H1 (cell line): ENCODE measurements around the gene FHL1. TPM values are rescaled to one million over a fixed set of nuclear protein-coding genes. Genes with fewer than 3 reads are reported as not detected.

Experiments used
- CHD2 ChIP-seq: IDR thresholded peaks from 2 replicates; pipeline ENCODE4 v1.6.1; 2012; ENCODE audit warnings: low read length, improper control_type of control experiment
- CTBP2 ChIP-seq: IDR thresholded peaks from 2 replicates; pipeline ENCODE4 v1.7.0; 2011; ENCODE audit warnings: borderline replicate concordance, mild to moderate bottlenecking, moderate library complexity, mixed read lengths, low read length; ENCODE audit not compliant: insufficient read depth, insufficient read length
- CTCF ChIP-seq, 3 experiments: IDR thresholded peaks; 1 replicate in 2 of 3; 2 replicates in 1 of 3; pipeline versions ENCODE4 v1.5.1 to v1.6.1; 2011; ENCODE audit warnings: low read length in 3 of 3, mild to moderate bottlenecking in 3 of 3, inconsistent platforms in 2 of 3, low read depth in 1 of 3, moderate library complexity in 1 of 3; ENCODE audit not compliant: insufficient read depth in 1 of 3; ENCODE audit errors: control extremely low read depth in 1 of 3
- GTF2F1 ChIP-seq: IDR thresholded peaks from 2 replicates; pipeline ENCODE4 v1.6.1; 2012; ENCODE audit warnings: low read depth, low read length, improper control_type of control experiment, borderline replicate concordance
- NRF1 ChIP-seq: IDR thresholded peaks from 2 replicates; pipeline ENCODE4 v1.6.1; 2011; ENCODE audit warnings: mild to moderate bottlenecking, low read depth, low read length, improper control_type of control experiment
- PHF8 ChIP-seq: fragments of 200-600 bp; sonication (generic); conservative IDR thresholded peaks from 2 replicates; pipeline ENCODE4 v1.7.1; 2012; ENCODE audit warnings: low read depth, mild to moderate bottlenecking, inconsistent platforms, low read length, moderate library complexity
- TAF1 ChIP-seq: IDR thresholded peaks from 2 replicates; pipeline ENCODE4 v1.6.1; 2011; ENCODE audit warnings: mild to moderate bottlenecking, low read depth, low read length
- TBP ChIP-seq: IDR thresholded peaks from 2 replicates; pipeline ENCODE4 v1.6.1; 2011; ENCODE audit warnings: low read depth, low read length, improper control_type of control experiment
- polyA plus RNA-seq, 7 experiments: library from polyadenylated mRNA; depleted of rRNA in 3 of 7; stranded (reverse) in 5 of 7; unstranded in 2 of 7; fragments of >200 nt in 5 of 7; fragments of 200-250 nt in 2 of 7; gene quantifications; 1 replicate in 5 of 7; 2 replicates in 1 of 7; 4 replicates in 1 of 7; pipeline versions ENCODE4 v1.2.1 to v1.2.3, GENCODE V29; 2011 to 2013; ENCODE audit warnings: missing spikeins in 2 of 7, mixed read lengths in 2 of 7
- total RNA-seq: library from RNA; stranded (reverse); fragmentation: NEBNext Ultra II Directional; extraction: Animal tissue kit (Norgen Biotek cat#: 25700); gene quantifications from 2 replicates; pipeline ENCODE4 v1.2.1, GENCODE V29; 2021

FHL1 gene
- total and polyA plus RNA-seq, 2 of the 8 experiments (the other 6 are each of a cell fraction or from before 2014, with no cell fraction given): 45.0 to 56.5 TPM

GRCh38 chrX:136142592-136142991 lies 4.7 kb upstream of the FHL1 start (continued):
- TF ChIP-seq CTBP2 (no peak), TAF1 (no peak), CTCF (IDR thresholded peaks at IDR 0.05; ENCODE audit: control extremely low read depth in 1 of 3, insufficient read depth in 1 of 3, low read depth in 1 of 3, low read length in 3 of 3) (no peak), GTF2F1 (no peak), PHF8 (no peak), CHD2 (no peak), NRF1 (no peak), TBP (no peak)
- TF ChIP-seq, all 59 proteins: peak for 0
